ENCODE results near the gene CRHR1. TPM values are rescaled to one million over a fixed set of nuclear protein-coding genes. Genes with fewer than 3 reads are reported as not detected.

CRHR1 gene
- total RNA-seq, 1 experiment from 2014 or later, result 1.6 TPM

GRCh38 chr17:45867171-45867570 lies 83.1 kb downstream of the CRHR1 start:
- Mint-ChIP-seq H3K27me3 (ENCODE audit: low read depth) (peaks cover 4% of the 10 kb centered on the region), H3K27ac (no peak overlapping the region), H3K4me3 (no peak overlapping the region), H3K9me3 (peaks cover 19% of the 10 kb centered on the region), H3K4me1 (peaks cover 30% of the 10 kb centered on the region), H3K36me3 (no peaks in the 10 kb centered on the region)
- POLR2A ChIA-PET, result no interaction called here
- CTCF ChIA-PET, result interaction anchor here (0.7 to 1.3 kb wide), 5 partner anchors 15 to 83 kb away, joined by 3 to 5 read pairs (median 4); partner anchors contain the start of genes CRHR1 and MAPT
- DNase-seq (ENCODE audit: low spot score) (no peak), ATAC-seq (no peak)
- TF ChIP-seq CREB1 (CRISPR knock-in tag; IDR thresholded peaks at IDR 0.05), result no peak
- no peak for TF ChIP-seq HMGXB4 (CRISPR knock-in tag; IDR thresholded peaks at IDR 0.05)
- TF ChIP-seq EMX1 (CRISPR knock-in tag; IDR thresholded peaks at IDR 0.05), result no peak
- TF ChIP-seq ZNF396 (CRISPR knock-in tag; IDR thresholded peaks at IDR 0.05; ENCODE audit: borderline replicate concordance), result no peak
- no peak for TF ChIP-seq JAZF1 (CRISPR knock-in tag; IDR thresholded peaks at IDR 0.05)
- no peak for TF ChIP-seq PRDM15 (CRISPR knock-in tag; IDR thresholded peaks at IDR 0.05)
- TF ChIP-seq STAT6 (CRISPR knock-in tag; conservative IDR thresholded peaks at IDR 0.05; ENCODE audit: low read depth), result no peak
- TF ChIP-seq ELF4 (CRISPR knock-in tag; IDR thresholded peaks at IDR 0.05; ENCODE audit: low read depth), result no peak
- TF ChIP-seq RORB (CRISPR knock-in tag; IDR thresholded peaks at IDR 0.05), result no peak
- no peak for TF ChIP-seq MAX (CRISPR knock-in tag; IDR thresholded peaks at IDR 0.05)
- TF ChIP-seq FOXP1 (CRISPR knock-in tag; IDR thresholded peaks at IDR 0.05; ENCODE audit: borderline replicate concordance), result no peak
- TF ChIP-seq ZMAT4 (CRISPR knock-in tag; IDR thresholded peaks at IDR 0.05), result no peak
- TF ChIP-seq ATF2 (CRISPR knock-in tag; IDR thresholded peaks at IDR 0.05; ENCODE audit: borderline replicate concordance, low read depth), result no peak
- no peak for TF ChIP-seq GABPB1 (CRISPR knock-in tag; IDR thresholded peaks at IDR 0.05)
- TF ChIP-seq HMGA2 (CRISPR knock-in tag; IDR thresholded peaks at IDR 0.05), result no peak
- TF ChIP-seq CTCF (IDR thresholded peaks at IDR 0.05), result no peak
- TF ChIP-seq CDX4 (CRISPR knock-in tag; IDR thresholded peaks at IDR 0.05; ENCODE audit: borderline replicate concordance), result no peak
- no peak for TF ChIP-seq NFE2L1 (CRISPR knock-in tag; IDR thresholded peaks at IDR 0.05)
